DMS153 treated with DMSO at 0.1 percent for 48 hours (cell line): ENCODE data around the gene ZNF700.
"Not testable (repeated sequence)": the region's sequence is repeated elsewhere in the genome, so short reads cannot be mapped to it uniquely, and the experiment has no call there.

Experiments
- DNase-seq: peaks from one replicate; lab custom pipeline; 2025; ENCODE audit not compliant: unreplicated experiment; lab: John Stamatoyannopoulos, UW

ZNF700 gene

GRCh38 chr19:11938383-11938782, 13.5 kb downstream of the ZNF700 start:
- not testable (repeated sequence) for DNase-seq

- not testable (repeated sequence) for DNase-seq
Observed at GRCh38 chr19:11941361-11941887, 16.5 kb downstream of the ZNF700 start.

- DNase-seq = no peak
Observed at GRCh38 chr19:11942008-11942842, 17.3 kb downstream of the ZNF700 start.

- DNase-seq = no peak
Observed at GRCh38 chr19:11942843-11943108, 17.9 kb downstream of the ZNF700 start.

- no peak for DNase-seq
Observed at GRCh38 chr19:11944656-11945055, 19.7 kb downstream of the ZNF700 start.

GRCh38 chr19:11948646-11949045, 23.7 kb downstream of the ZNF700 start:
- DNase-seq = no peak

- peak; percentile 7 for DNase-seq
Observed at GRCh38 chr19:11949201-11949600, 24.3 kb downstream of the ZNF700 start.

GRCh38 chr19:11949614-11950080, 24.7 kb downstream of the ZNF700 start:
- DNase-seq = not testable (repeated sequence)

- DNase-seq = no peak
Observed at GRCh38 chr19:11950312-11950711, 25.4 kb downstream of the ZNF700 start.

GRCh38 chr19:11963566-11964355, 38.9 kb downstream of the ZNF700 start:
- no peak for DNase-seq

GRCh38 chr19:11964496-11964857, 39.6 kb downstream of the ZNF700 start:
- no peak for DNase-seq

- no peak for DNase-seq
Observed at GRCh38 chr19:11964858-11965645, 40.1 kb downstream of the ZNF700 start, which contains the start of gene ZNF763. Gene ZNF763, plus strand, starts transcription at chr19:11965040. Its CDS starts 169 bp downstream, at chr19:11965209.

- DNase-seq = no peak
Observed at GRCh38 chr19:11970174-11970573, 45.3 kb downstream of the ZNF700 start.

- no peak for DNase-seq
Observed at GRCh38 chr19:11971041-11971440, 46.1 kb downstream of the ZNF700 start.

- DNase-seq = no peak
Observed at GRCh38 chr19:11973019-11973810, 48.3 kb downstream of the ZNF700 start.

GRCh38 chr19:11978492-11979100, 53.7 kb downstream of the ZNF700 start:
- DNase-seq = no peak

GRCh38 chr19:11979527-11979926, 54.6 kb downstream of the ZNF700 start:
- no peak for DNase-seq

GRCh38 chr19:11982526-11982925, 57.6 kb downstream of the ZNF700 start:
- no peak for DNase-seq

- DNase-seq = no peak
Observed at GRCh38 chr19:11984986-11985385, 60.1 kb downstream of the ZNF700 start.

- no peak for DNase-seq
Observed at GRCh38 chr19:11986754-11987153, 61.8 kb downstream of the ZNF700 start.
